GM12878 (cell line): ENCODE measurements around the gene EP300.

ENCODE experiments used
- GATAD2B ChIP-seq: fragments of 450-650 bp; conservative IDR thresholded peaks from 2 replicates; pipeline ENCODE4 v1.6.1; 2017; ENCODE audit warnings: low read depth, mild to moderate bottlenecking, moderate library complexity
- POLR2AphosphoS5 ChIP-seq: IDR thresholded peaks from 2 replicates; pipeline ENCODE4 v1.6.1; 2011; ENCODE audit warnings: mild to moderate bottlenecking, low read length, inconsistent platforms
- TAF1 ChIP-seq: IDR thresholded peaks from 2 replicates; pipeline ENCODE4 v1.6.1; 2011; ENCODE audit warnings: mild to moderate bottlenecking, low read depth, low read length, borderline replicate concordance
- TF ChIP-seq, protein P1 (sequence below), 3 experiments: IDR thresholded peaks in 2 of 3; conservative IDR thresholded peaks in 1 of 3; 2 replicates each; pipeline ENCODE4 v1.5.1; 2011; ENCODE audit warnings: low read depth in 3 of 3, low read length in 3 of 3, mild to moderate bottlenecking in 3 of 3, control low read depth in 2 of 3, moderate library complexity in 2 of 3, inconsistent platforms in 1 of 3, mixed read lengths in 1 of 3; ENCODE audit not compliant: control insufficient read depth in 2 of 3, insufficient read depth in 1 of 3; ENCODE audit errors: extremely low read depth in 1 of 3

DNA sequence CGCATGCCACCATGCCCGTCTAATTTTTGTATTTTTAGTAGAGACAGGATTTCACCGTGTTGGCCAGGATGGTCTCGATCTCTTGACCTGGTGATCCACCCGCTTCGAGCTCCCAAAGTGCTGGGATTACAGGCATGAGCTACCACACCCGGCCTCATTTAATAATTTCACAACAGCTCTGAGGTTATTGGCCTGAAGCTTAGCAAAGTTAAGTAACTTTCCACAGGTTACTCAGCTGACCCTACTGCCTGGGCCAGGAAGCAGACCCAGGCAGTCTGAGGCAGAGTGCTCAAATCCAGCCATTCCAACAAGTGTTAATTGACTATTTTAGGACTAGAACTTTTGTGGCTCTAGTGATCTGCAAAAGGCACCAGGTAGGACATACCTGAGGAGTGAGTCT lies 60.5 kb downstream of the EP300 start:
- TF ChIP-seq POLR2AphosphoS5, result no peak
- TF ChIP-seq, protein P1, sequence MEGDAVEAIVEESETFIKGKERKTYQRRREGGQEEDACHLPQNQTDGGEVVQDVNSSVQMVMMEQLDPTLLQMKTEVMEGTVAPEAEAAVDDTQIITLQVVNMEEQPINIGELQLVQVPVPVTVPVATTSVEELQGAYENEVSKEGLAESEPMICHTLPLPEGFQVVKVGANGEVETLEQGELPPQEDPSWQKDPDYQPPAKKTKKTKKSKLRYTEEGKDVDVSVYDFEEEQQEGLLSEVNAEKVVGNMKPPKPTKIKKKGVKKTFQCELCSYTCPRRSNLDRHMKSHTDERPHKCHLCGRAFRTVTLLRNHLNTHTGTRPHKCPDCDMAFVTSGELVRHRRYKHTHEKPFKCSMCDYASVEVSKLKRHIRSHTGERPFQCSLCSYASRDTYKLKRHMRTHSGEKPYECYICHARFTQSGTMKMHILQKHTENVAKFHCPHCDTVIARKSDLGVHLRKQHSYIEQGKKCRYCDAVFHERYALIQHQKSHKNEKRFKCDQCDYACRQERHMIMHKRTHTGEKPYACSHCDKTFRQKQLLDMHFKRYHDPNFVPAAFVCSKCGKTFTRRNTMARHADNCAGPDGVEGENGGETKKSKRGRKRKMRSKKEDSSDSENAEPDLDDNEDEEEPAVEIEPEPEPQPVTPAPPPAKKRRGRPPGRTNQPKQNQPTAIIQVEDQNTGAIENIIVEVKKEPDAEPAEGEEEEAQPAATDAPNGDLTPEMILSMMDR (IDR thresholded peaks at IDR 0.05 in 2 of 3, conservative IDR thresholded peaks at IDR 0.05 in 1 of 3; ENCODE audit: control insufficient read depth in 2 of 3, extremely low read depth in 1 of 3, insufficient read depth in 1 of 3, low read depth in 3 of 3, low read length in 3 of 3), result no peak
- no peak for TF ChIP-seq GATAD2B
- no peak for TF ChIP-seq TAF1
